GM12878 (cell line): Measurements from ENCODE around the gene HERC4. TPM values are rescaled to one million over a fixed set of nuclear protein-coding genes. Genes with fewer than 3 reads are reported as not detected.
"Not testable (repeated sequence)": the region's sequence is repeated elsewhere in the genome, so short reads cannot be mapped to it uniquely, and the experiment has no call there.

Source experiments
- ATAC-seq: fragments of 200-7000 bp; cut with Tn5 transposase; 3 replicates; pipeline ENCODE4 v1.9.1; 2020; ENCODE audit warnings: mild to moderate bottlenecking, moderate library complexity
- BruUV-seq: library from RNA; stranded (reverse); fragments of 400-500 nt; replicated peaks from 2 replicates; lab custom pipeline; 2021; lab: Mats Ljungman, UMichigan
- CTCF ChIA-PET: fragments of 300-600 bp; sonication (Branson Sonifier 250); formaldehyde crosslinking; extraction: SDS; loops from one replicate; lab custom pipeline; 2021; ENCODE audit warnings: inconsistent platforms; lab: Yijun Ruan, JAX
- POLR2A ChIA-PET: fragments of 350-600 bp; formaldehyde crosslinking; extraction: SDS; loops from one replicate; lab custom pipeline; 2021; ENCODE audit warnings: inconsistent platforms; lab: Charles Lee
- RAD21 ChIA-PET: fragments of 300-600 bp; sonication (Branson Sonifier 250); formaldehyde crosslinking; loops from one replicate; lab custom pipeline; 2023; ENCODE audit warnings: antibody characterized with exemption; ENCODE audit not compliant: unreplicated experiment; lab: Charles Lee
- SMC1A ChIA-PET: fragments of 300-600 bp; sonication (Branson Sonifier 250); formaldehyde crosslinking; loops from one replicate; lab custom pipeline; 2023; ENCODE audit not compliant: unreplicated experiment, uncharacterized antibody; lab: Charles Lee
- DNase-seq: peaks from one replicate; pipeline ENCODE4 v3.0.0-alpha.2; 2011; ENCODE audit warnings: low read depth, low spot score
- FAIRE-seq: peaks from 3 replicates; lab custom pipeline; 2011; peaks lifted over from hg19 to GRCh38; lab: Jason Lieb, UNC
- H2AFZ ChIP-seq: 2 replicates; pipeline ENCODE4 v1.6.0; 2011; ENCODE audit warnings: low read depth, low read length, control low read depth; ENCODE audit not compliant: control insufficient read depth
- H3K27ac ChIP-seq: 2 replicates; pipeline ENCODE4 v1.5.1; 2011; ENCODE audit warnings: control low read depth; ENCODE audit not compliant: control insufficient read depth, insufficient read depth
- H3K27me3 ChIP-seq, 2 experiments: replicated peaks in 1 of 2; 2 replicates each; pipeline versions ENCODE4 v1.6.0 to v1.6.1; 2011; ENCODE audit warnings: low read length in 1 of 2; ENCODE audit not compliant: control insufficient read depth in 2 of 2, insufficient read depth in 2 of 2
- H3K36me3 ChIP-seq, 2 experiments: 2 replicates each; pipeline ENCODE4 v1.5.1; 2011; ENCODE audit warnings: low read length in 1 of 2; ENCODE audit not compliant: control insufficient read depth in 2 of 2, insufficient read depth in 2 of 2
- H3K4me1 ChIP-seq: 2 replicates; pipeline ENCODE4 v1.6.1; 2011; ENCODE audit warnings: mild to moderate bottlenecking, low read length, moderate library complexity, mixed read lengths; ENCODE audit not compliant: control insufficient read depth, insufficient read depth
- H3K4me2 ChIP-seq: 2 replicates; pipeline ENCODE4 v1.6.0; 2011; ENCODE audit warnings: control low read depth; ENCODE audit not compliant: control insufficient read depth, insufficient read depth
- H3K4me3 ChIP-seq: fragments of 200-600 bp; sonication (generic); 2 replicates; pipeline ENCODE4 v1.5.1; 2016
- H3K79me2 ChIP-seq: 2 replicates; pipeline ENCODE4 v1.6.0; 2011; ENCODE audit warnings: low read length; ENCODE audit not compliant: control insufficient read depth, insufficient read depth
- H3K9ac ChIP-seq: 2 replicates; pipeline ENCODE4 v1.8.0; 2011; ENCODE audit warnings: low read length, control low read depth, mixed read lengths; ENCODE audit not compliant: control insufficient read depth, insufficient read depth
- H3K9me3 ChIP-seq: replicated peaks from 3 replicates; pipeline ENCODE4 v1.5.1; 2011; ENCODE audit warnings: mild to moderate bottlenecking, low read length; ENCODE audit not compliant: control insufficient read depth, insufficient read depth
- H4K20me1 ChIP-seq: 2 replicates; pipeline ENCODE4 v1.6.0; 2011; ENCODE audit not compliant: control insufficient read depth, insufficient read depth
- E4F1 ChIP-seq: fragments of 450-650 bp; IDR thresholded peaks from 2 replicates; pipeline ENCODE4 v1.6.1; 2018; ENCODE audit warnings: borderline replicate concordance, mild to moderate bottlenecking; ENCODE audit not compliant: partially characterized antibody
- EGR1 ChIP-seq, 2 experiments: IDR thresholded peaks; 1 replicate in 1 of 2; 2 replicates in 1 of 2; pipeline ENCODE4 v1.6.1; 2011 to 2012; ENCODE audit warnings: low read depth in 2 of 2, low read length in 2 of 2, borderline replicate concordance in 1 of 2, mild to moderate bottlenecking in 1 of 2, moderate library complexity in 1 of 2
- NFIC ChIP-seq: IDR thresholded peaks from 2 replicates; pipeline ENCODE4 v1.6.1; 2012; ENCODE audit warnings: low read depth, mild to moderate bottlenecking, inconsistent platforms, low read length, moderate library complexity
- POLR2AphosphoS2 ChIP-seq: IDR thresholded peaks from 2 replicates; pipeline ENCODE4 v1.6.1; 2011; ENCODE audit warnings: low read depth, mild to moderate bottlenecking, low read length, improper control_type of control experiment, moderate library complexity
- SMAD1 ChIP-seq: fragments of 450-650 bp; IDR thresholded peaks from 2 replicates; pipeline ENCODE4 v1.6.1; 2018; ENCODE audit warnings: mild to moderate bottlenecking, low read depth; ENCODE audit not compliant: partially characterized antibody
- SUPT20H ChIP-seq: IDR thresholded peaks from 2 replicates; pipeline ENCODE4 v1.6.1; 2011; ENCODE audit warnings: low read depth, mild to moderate bottlenecking, low read length, moderate library complexity, borderline replicate concordance; ENCODE audit not compliant: control insufficient read depth
- WGBS: methylation state at CpG from one replicate; pipeline ENCODE4 v1.1.6; 2016; ENCODE audit warnings: low lambda C conversion rate; ENCODE audit not compliant: insufficient replicate concordance, insufficient coverage; ENCODE audit errors: missing lambda C conversion rate; 5-methylcytosine and 5-hydroxymethylcytosine counted together
- in situ Hi-C: fragments of 300-500 bp; cut with MboI; formaldehyde crosslinking; loops from 9 replicates; pipeline ENCODE4 v1.14.3; 2018; ENCODE audit warnings: mixed read lengths
- intact Hi-C: fragments of 100-400 bp; cut with micrococcal nuclease; formaldehyde crosslinking; loops from one replicate; pipeline ENCODE4 v1.14.2; 2022; ENCODE audit not compliant: unreplicated experiment
- polyA plus RNA-seq, 11 experiments: library from polyadenylated mRNA; depleted of rRNA in 4 of 11; unstranded in 6 of 11; stranded (reverse) in 5 of 11; fragments of >200 nt; fragmentation: Nextera tagmentation in 4 of 11; fragmentation: Illumina TruSeq in 1 of 11; extraction: Ambion mirVana in 4 of 11; extraction: Trizol in 1 of 11; gene quantifications; 1 replicate in 1 of 11; 2 replicates in 10 of 11; pipeline versions ENCODE4 v1.2.1 to v1.2.3, GENCODE V29; 2011 to 2016; ENCODE audit warnings: inconsistent platforms in 2 of 11, missing spikeins in 2 of 11, low read depth in 1 of 11
- total RNA-seq, 4 experiments: library from RNA; depleted of rRNA in 3 of 4; stranded (reverse); fragments of >200 nt in 3 of 4; fragmentation: Illumina TruSeq in 1 of 4; extraction: Trizol in 1 of 4; gene quantifications; 2 replicates each; pipeline versions ENCODE4 v1.2.1 to v1.2.3, GENCODE V29; 2013 to 2021

HERC4 gene
- total and polyA plus RNA-seq, 10 of the 15 experiments (the other 5 are each of a cell fraction or from before 2014, with no cell fraction given): 9.7 to 36.8 (median 23.4) TPM

GRCh38 chr10:68077026-68077425 lies 1.9 kb upstream of the HERC4 start:
- DNase-seq (no peak), ATAC-seq (no peak), FAIRE-seq (no peak)
- Histone ChIP-seq H3K4me3 (no peak overlapping the region), H3K36me3 (no peaks in the 10 kb centered on the region), H3K9ac (no peak overlapping the region), H3K27me3 (no peaks in the 10 kb centered on the region; a peak in 1 of 4 replicates), H3K4me1 (0 out of 2 replicates have a peak, but pooled peaks cover 3% of the 10 kb centered on the region), H4K20me1 (no peaks in the 10 kb centered on the region), H3K4me2 (no peak overlapping the region), H3K27ac (no peak overlapping the region), H2AFZ (no peak overlapping the region), H3K9me3 (no peaks in the 10 kb centered on the region), H3K79me2 (peaks cover 30% of the 10 kb centered on the region)
- SMC1A ChIA-PET: no interaction called here
- BruUV-seq: no TSS peak
- WGBS: 96% methylated on average over 5 of the region's 5 CpGs
- CTCF ChIA-PET: interaction anchor here (0.6 to 2.0 kb wide), 5 partner anchors 14 to 288 kb away, joined by 3 to 6 read pairs (median 4); no protein-coding TSS in a partner anchor
- in situ Hi-C loops (no loop called here), intact Hi-C loops (loop anchor here (10.0 kb wide), 2 partner anchors 192 to 222 kb away; partner anchors contain the start of gene SIRT1)
- RAD21 ChIA-PET: no interaction called here
- TF ChIP-seq SMAD1 (no peak), E4F1 (no peak), EGR1 (IDR thresholded peaks at IDR 0.05; ENCODE audit: borderline replicate concordance in 1 of 2, low read depth in 2 of 2, low read length in 2 of 2) (no peak), SUPT20H (no peak), POLR2AphosphoS2 (no peak), NFIC (no peak)
- POLR2A ChIA-PET: no interaction called here

- SMC1A ChIA-PET: interaction anchor here (1.0 kb wide), 1 partner anchor 288 kb away, joined by 3 read pairs; no protein-coding TSS in a partner anchor
- H3K9me3 ChIP-seq, BruUV-seq, H3K4me2 ChIP-seq, ATAC-seq, H3K36me3 ChIP-seq, H3K27me3 ChIP-seq, H4K20me1 ChIP-seq, H3K4me1 ChIP-seq, H2AFZ ChIP-seq, FAIRE-seq, H3K9ac ChIP-seq, H3K27ac ChIP-seq, H3K4me3 ChIP-seq, DNase-seq, in situ Hi-C loops: not testable (repeated sequence)
- H3K79me2 ChIP-seq: peaks cover 39% of the 10 kb centered on the region
- intact Hi-C loops: loop anchor here (10.0 kb wide), 2 partner anchors 191 to 221 kb away; partner anchors contain the start of gene SIRT1
- WGBS: over 99% methylated on average over 15 of the region's 15 CpGs
- CTCF ChIA-PET: interaction anchor here (1.2 to 1.6 kb wide), 2 partner anchors 80 to 287 kb away, joined by 3 to 9 read pairs; no protein-coding TSS in a partner anchor
- RAD21 ChIA-PET: interaction anchor here (0.6 to 1.0 kb wide), 2 partner anchors 192 to 227 kb away, joined by 3 to 4 read pairs; no protein-coding TSS in a partner anchor
- POLR2A ChIA-PET: interaction anchor here (1.2 kb wide), 1 partner anchor 50 kb away, joined by 8 read pairs; no protein-coding TSS in a partner anchor
These were observed 998 bp upstream of the HERC4 start for GRCh38 chr10:68076081-68076480.
